GM23338 (cell line): ENCODE measurements around the gene USP33. TPM values are rescaled to one million over a fixed set of nuclear protein-coding genes. Genes with fewer than 3 reads are reported as not detected.

Experiments
- ATAC-seq: fragments of 200-7000 bp; cut with Tn5 transposase; 3 replicates; pipeline ENCODE4 v1.9.1; 2020
- DNase-seq: peaks from one replicate; pipeline ENCODE4 v3.0.0-alpha.2; 2015; ENCODE audit warnings: low spot score
- H2AFZ ChIP-seq: fragments of 200-600 bp; sonication (generic); 2 replicates; pipeline ENCODE4 v1.8.0; 2016; ENCODE audit warnings: antibody characterized with exemption, mild to moderate bottlenecking, moderate library complexity
- H3F3A ChIP-seq: fragments of 200-600 bp; sonication (generic); replicated peaks from 2 replicates; pipeline ENCODE4 v1.8.0; 2017; ENCODE audit warnings: antibody characterized with exemption, mixed run types, low read depth
- H3K27ac ChIP-seq: fragments of 200-600 bp; sonication (generic); 2 replicates; pipeline ENCODE4 v1.6.1; 2016; ENCODE audit warnings: low read depth
- H3K27me3 ChIP-seq: fragments of 200-600 bp; sonication (generic); 2 replicates; pipeline ENCODE4 v1.8.0; 2016; ENCODE audit warnings: mild to moderate bottlenecking, mixed run types, moderate library complexity; ENCODE audit not compliant: insufficient read depth
- H3K36me3 ChIP-seq: fragments of 200-600 bp; sonication (generic); 2 replicates; pipeline ENCODE4 v1.8.0; 2016; ENCODE audit warnings: mild to moderate bottlenecking; ENCODE audit not compliant: insufficient read depth
- H3K4me1 ChIP-seq: fragments of 200-600 bp; sonication (generic); 2 replicates; pipeline ENCODE4 v1.8.0; 2016; ENCODE audit warnings: mild to moderate bottlenecking, moderate library complexity; ENCODE audit not compliant: insufficient read depth
- H3K4me2 ChIP-seq: fragments of 200-600 bp; sonication (generic); 2 replicates; pipeline ENCODE4 v1.7.1; 2017; ENCODE audit warnings: mixed run types
- H3K4me3 ChIP-seq: fragments of 200-600 bp; sonication (generic); 2 replicates; pipeline ENCODE4 v1.6.1; 2016; ENCODE audit warnings: mixed run types
- H3K79me2 ChIP-seq: fragments of 200-600 bp; sonication (generic); replicated peaks from 2 replicates; pipeline ENCODE4 v1.8.0; 2017; ENCODE audit warnings: mild to moderate bottlenecking; ENCODE audit not compliant: insufficient read depth
- H3K9me2 ChIP-seq: fragments of 200-600 bp; sonication (generic); 2 replicates; pipeline ENCODE4 v1.8.0; 2017; ENCODE audit not compliant: insufficient read depth
- H4K20me1 ChIP-seq: fragments of 200-600 bp; sonication (generic); replicated peaks from 2 replicates; pipeline ENCODE4 v1.8.0; 2017; ENCODE audit warnings: mild to moderate bottlenecking; ENCODE audit not compliant: insufficient read depth
- H3K27ac Mint-ChIP-seq: 2 replicates; pipeline ENCODE4 v1.8.0; 2020; ENCODE audit warnings: inconsistent platforms, mild to moderate bottlenecking, moderate library complexity, mixed read lengths
- H3K27me3 Mint-ChIP-seq: 3 replicates; pipeline ENCODE4 v1.8.0; 2022; ENCODE audit warnings: low read depth, mild to moderate bottlenecking, moderate library complexity, mixed read lengths, inconsistent platforms; ENCODE audit not compliant: insufficient read depth, poor library complexity
- H3K36me3 Mint-ChIP-seq: 3 replicates; pipeline ENCODE4 v1.8.0; 2021; ENCODE audit warnings: low read depth, mild to moderate bottlenecking, inconsistent platforms, moderate library complexity, mixed read lengths
- H3K4me1 Mint-ChIP-seq: 3 replicates; pipeline ENCODE4 v1.8.0; 2020; ENCODE audit warnings: mild to moderate bottlenecking, inconsistent platforms, mixed read lengths
- H3K4me3 Mint-ChIP-seq: 3 replicates; pipeline ENCODE4 v1.8.0; 2021; ENCODE audit warnings: moderate library complexity, mild to moderate bottlenecking, inconsistent platforms, mixed read lengths
- H3K9me3 Mint-ChIP-seq: 3 replicates; pipeline ENCODE4 v1.8.0; 2020; ENCODE audit warnings: moderate library complexity, mild to moderate bottlenecking, inconsistent platforms, mixed read lengths
- CREB1 ChIP-seq: fragments of 250-450 bp; sonication (Bioruptor Pico); IDR thresholded peaks from 2 replicates; pipeline ENCODE4 v1.5.0; 2020; ENCODE audit warnings: low read depth, mild to moderate bottlenecking, moderate library complexity
- EZH2phosphoT487 ChIP-seq: fragments of 200-600 bp; sonication (generic); IDR thresholded peaks from one replicate; pipeline ENCODE4 v1.8.1; 2018; ENCODE audit warnings: antibody characterized with exemption; ENCODE audit not compliant: unreplicated experiment
- JUNB ChIP-seq: IDR thresholded peaks from one replicate; pipeline ENCODE4 v1.6.1; 2016; ENCODE audit warnings: antibody characterized with exemption; ENCODE audit not compliant: unreplicated experiment
- NANOG ChIP-seq: IDR thresholded peaks from 2 replicates; pipeline ENCODE4 v1.6.1; 2016; ENCODE audit warnings: antibody characterized with exemption, borderline replicate concordance
- POLR2AphosphoS5 ChIP-seq: IDR thresholded peaks from 2 replicates; pipeline ENCODE4 v1.6.1; 2016; ENCODE audit warnings: antibody characterized with exemption, low read depth
- ZNF114 ChIP-seq: fragments of 250-450 bp; sonication (Bioruptor Pico); IDR thresholded peaks from 2 replicates; pipeline ENCODE4 v1.5.0; 2020; ENCODE audit warnings: mild to moderate bottlenecking, moderate library complexity
- polyA plus RNA-seq: library from polyadenylated mRNA; unstranded; fragments of >200 nt; fragmentation: Nextera tagmentation; extraction: Ambion mirVana; gene quantifications from 2 replicates; pipeline ENCODE4 v1.2.1, GENCODE V29; 2016
- total RNA-seq: library from RNA; depleted of rRNA; stranded (reverse); fragments of >200 nt; shearing (Covaris generic); gene quantifications from 2 replicates; pipeline ENCODE4 v1.2.3, GENCODE V29; 2014
- TF ChIP-seq, protein P1 (sequence below): IDR thresholded peaks from 2 replicates; pipeline ENCODE4 v1.6.1; 2016; ENCODE audit warnings: antibody characterized with exemption
- TF ChIP-seq, protein P2 (sequence below): IDR thresholded peaks from one replicate; pipeline ENCODE4 v1.6.1; 2018; ENCODE audit warnings: antibody characterized with exemption; ENCODE audit not compliant: unreplicated experiment
- TF ChIP-seq, protein P3 (sequence below), 2 experiments: fragments of 200-600 bp in 1 of 2; sonication (generic) in 1 of 2; conservative IDR thresholded peaks; 2 replicates each; pipeline versions ENCODE4 v1.5.1 to v1.6.1; 2016 to 2017; ENCODE audit warnings: antibody characterized with exemption in 2 of 2, low read depth in 2 of 2, mild to moderate bottlenecking in 2 of 2, moderate library complexity in 1 of 2

Gene USP33
- total and polyA plus RNA-seq, 2 experiments from 2014 or later: 42.4 to 63.9 TPM

DNA sequence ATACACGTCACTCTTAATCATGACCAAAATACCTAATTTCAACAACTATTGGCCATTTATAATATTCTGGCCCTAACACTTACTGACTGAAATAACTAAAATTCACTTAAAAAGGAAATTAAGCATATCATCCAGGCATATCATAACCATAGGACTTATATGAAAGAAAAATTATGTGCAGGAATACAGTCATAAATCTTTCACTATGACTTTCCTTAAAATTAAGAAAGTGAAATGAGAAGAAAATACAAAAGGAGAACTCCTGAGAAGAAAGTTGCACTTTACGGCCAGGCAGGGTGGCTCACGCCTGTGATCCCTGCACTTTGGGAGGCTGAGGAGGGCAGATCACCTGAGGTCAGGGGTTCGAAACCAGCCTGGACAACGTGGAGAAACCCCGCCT, 86.6 kb downstream of the USP33 start (continued):
- TF ChIP-seq, protein P1, sequence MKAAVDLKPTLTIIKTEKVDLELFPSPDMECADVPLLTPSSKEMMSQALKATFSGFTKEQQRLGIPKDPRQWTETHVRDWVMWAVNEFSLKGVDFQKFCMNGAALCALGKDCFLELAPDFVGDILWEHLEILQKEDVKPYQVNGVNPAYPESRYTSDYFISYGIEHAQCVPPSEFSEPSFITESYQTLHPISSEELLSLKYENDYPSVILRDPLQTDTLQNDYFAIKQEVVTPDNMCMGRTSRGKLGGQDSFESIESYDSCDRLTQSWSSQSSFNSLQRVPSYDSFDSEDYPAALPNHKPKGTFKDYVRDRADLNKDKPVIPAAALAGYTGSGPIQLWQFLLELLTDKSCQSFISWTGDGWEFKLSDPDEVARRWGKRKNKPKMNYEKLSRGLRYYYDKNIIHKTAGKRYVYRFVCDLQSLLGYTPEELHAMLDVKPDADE: no peak
- TF ChIP-seq CREB1 (CRISPR knock-in tag) (no peak), NANOG (no peak), ZNF114 (CRISPR knock-in tag) (no peak), EZH2phosphoT487 (no peak), POLR2AphosphoS5 (no peak), JUNB (no peak)
- TF ChIP-seq, protein P2, sequence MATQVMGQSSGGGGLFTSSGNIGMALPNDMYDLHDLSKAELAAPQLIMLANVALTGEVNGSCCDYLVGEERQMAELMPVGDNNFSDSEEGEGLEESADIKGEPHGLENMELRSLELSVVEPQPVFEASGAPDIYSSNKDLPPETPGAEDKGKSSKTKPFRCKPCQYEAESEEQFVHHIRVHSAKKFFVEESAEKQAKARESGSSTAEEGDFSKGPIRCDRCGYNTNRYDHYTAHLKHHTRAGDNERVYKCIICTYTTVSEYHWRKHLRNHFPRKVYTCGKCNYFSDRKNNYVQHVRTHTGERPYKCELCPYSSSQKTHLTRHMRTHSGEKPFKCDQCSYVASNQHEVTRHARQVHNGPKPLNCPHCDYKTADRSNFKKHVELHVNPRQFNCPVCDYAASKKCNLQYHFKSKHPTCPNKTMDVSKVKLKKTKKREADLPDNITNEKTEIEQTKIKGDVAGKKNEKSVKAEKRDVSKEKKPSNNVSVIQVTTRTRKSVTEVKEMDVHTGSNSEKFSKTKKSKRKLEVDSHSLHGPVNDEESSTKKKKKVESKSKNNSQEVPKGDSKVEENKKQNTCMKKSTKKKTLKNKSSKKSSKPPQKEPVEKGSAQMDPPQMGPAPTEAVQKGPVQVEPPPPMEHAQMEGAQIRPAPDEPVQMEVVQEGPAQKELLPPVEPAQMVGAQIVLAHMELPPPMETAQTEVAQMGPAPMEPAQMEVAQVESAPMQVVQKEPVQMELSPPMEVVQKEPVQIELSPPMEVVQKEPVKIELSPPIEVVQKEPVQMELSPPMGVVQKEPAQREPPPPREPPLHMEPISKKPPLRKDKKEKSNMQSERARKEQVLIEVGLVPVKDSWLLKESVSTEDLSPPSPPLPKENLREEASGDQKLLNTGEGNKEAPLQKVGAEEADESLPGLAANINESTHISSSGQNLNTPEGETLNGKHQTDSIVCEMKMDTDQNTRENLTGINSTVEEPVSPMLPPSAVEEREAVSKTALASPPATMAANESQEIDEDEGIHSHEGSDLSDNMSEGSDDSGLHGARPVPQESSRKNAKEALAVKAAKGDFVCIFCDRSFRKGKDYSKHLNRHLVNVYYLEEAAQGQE: no peak
- TF ChIP-seq, protein P3, sequence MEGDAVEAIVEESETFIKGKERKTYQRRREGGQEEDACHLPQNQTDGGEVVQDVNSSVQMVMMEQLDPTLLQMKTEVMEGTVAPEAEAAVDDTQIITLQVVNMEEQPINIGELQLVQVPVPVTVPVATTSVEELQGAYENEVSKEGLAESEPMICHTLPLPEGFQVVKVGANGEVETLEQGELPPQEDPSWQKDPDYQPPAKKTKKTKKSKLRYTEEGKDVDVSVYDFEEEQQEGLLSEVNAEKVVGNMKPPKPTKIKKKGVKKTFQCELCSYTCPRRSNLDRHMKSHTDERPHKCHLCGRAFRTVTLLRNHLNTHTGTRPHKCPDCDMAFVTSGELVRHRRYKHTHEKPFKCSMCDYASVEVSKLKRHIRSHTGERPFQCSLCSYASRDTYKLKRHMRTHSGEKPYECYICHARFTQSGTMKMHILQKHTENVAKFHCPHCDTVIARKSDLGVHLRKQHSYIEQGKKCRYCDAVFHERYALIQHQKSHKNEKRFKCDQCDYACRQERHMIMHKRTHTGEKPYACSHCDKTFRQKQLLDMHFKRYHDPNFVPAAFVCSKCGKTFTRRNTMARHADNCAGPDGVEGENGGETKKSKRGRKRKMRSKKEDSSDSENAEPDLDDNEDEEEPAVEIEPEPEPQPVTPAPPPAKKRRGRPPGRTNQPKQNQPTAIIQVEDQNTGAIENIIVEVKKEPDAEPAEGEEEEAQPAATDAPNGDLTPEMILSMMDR (conservative IDR thresholded peaks at IDR 0.05; ENCODE audit: low read depth in 2 of 2): no peak

DNA sequence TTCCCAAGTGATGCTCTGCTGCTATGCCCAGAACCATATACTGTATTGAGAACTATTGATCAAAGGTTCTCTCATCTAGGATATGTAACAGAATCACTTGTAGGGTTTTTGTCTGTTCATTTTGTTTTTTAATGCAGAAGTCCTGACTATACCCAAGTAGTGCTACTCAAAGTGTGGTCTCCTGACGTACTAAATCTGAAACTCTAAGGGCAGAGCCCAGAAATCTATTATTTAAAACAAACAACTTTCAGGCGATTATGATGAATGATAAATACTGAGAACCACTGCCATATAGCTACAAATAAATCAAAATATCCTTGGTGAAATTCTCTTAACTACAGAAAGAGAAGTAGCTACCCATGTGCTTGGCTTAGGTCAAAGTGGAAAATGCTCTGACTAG, 87.3 kb downstream of the USP33 start:
- H3K4me3 Mint-ChIP-seq: no peak overlapping the region
- H3K4me1 ChIP-seq: peaks cover 17% of the 10 kb centered on the region
- no peak overlapping the region for H2AFZ ChIP-seq
- no peak overlapping the region for H3K4me2 ChIP-seq
- no peaks in the 10 kb centered on the region; the same call in 2 of the 3 replicates for H3K36me3 Mint-ChIP-seq
- peaks cover 39% of the 10 kb centered on the region for H3K4me1 Mint-ChIP-seq
- peaks cover 41% of the 10 kb centered on the region for H4K20me1 ChIP-seq
- H3K9me2 ChIP-seq: no peaks in the 10 kb centered on the region
- no peaks in the 10 kb centered on the region for H3K27me3 ChIP-seq
- no peaks in the 10 kb centered on the region for H3K9me3 Mint-ChIP-seq
- ATAC-seq (no peak), DNase-seq (no peak)
- H3K27me3 Mint-ChIP-seq: no peaks in the 10 kb centered on the region
- H3F3A ChIP-seq: no peaks in the 10 kb centered on the region
- H3K4me3 ChIP-seq: no peak overlapping the region
- H3K27ac ChIP-seq: no peak overlapping the region
- H3K36me3 ChIP-seq: no peaks in the 10 kb centered on the region
- H3K79me2 ChIP-seq: peaks cover 100% of the 10 kb centered on the region
- no peak overlapping the region for H3K27ac Mint-ChIP-seq
- no peak for TF ChIP-seq POLR2AphosphoS5
- TF ChIP-seq, protein P1: no peak
- TF ChIP-seq, protein P2: no peak
